ENCODE results near the gene MRPL10. TPM values are rescaled to one million over a fixed set of nuclear protein-coding genes. Genes with fewer than 3 reads are reported as not detected.

The MRPL10 gene
- total RNA-seq, 1 donor from 2014 or later: 6.9 TPM

- no peak for FAIRE-seq
- DNase-seq (ENCODE audit: low spot score in 2 of 2): no peak
Measured at GRCh38 chr17:47841488-47842291, 10.3 kb upstream of the MRPL10 start.

GRCh38 chr17:47840742-47841487, 9.6 kb upstream of the MRPL10 start, which contains the start of gene SCRN2:
Gene SCRN2, minus strand, starts transcription at chr17:47841273. Its CDS starts 430 bp downstream, at chr17:47840843.
- DNase-seq (ENCODE audit: low spot score in 2 of 2) (peak; percentile 83 to 92), FAIRE-seq (no peak)

- DNase-seq (ENCODE audit: low spot score in 2 of 2) (no peak), FAIRE-seq (no peak)
Measured at GRCh38 chr17:47840001-47840741, 8.8 kb upstream of the MRPL10 start.

- FAIRE-seq (no peak), DNase-seq (ENCODE audit: low spot score in 2 of 2) (no peak)
Measured at GRCh38 chr17:47839071-47839470, 7.7 kb upstream of the MRPL10 start.

GRCh38 chr17:47838636-47839035, 7.3 kb upstream of the MRPL10 start:
- FAIRE-seq: no peak
- DNase-seq (ENCODE audit: low spot score in 2 of 2): no peak

- no peak for DNase-seq (ENCODE audit: low spot score in 2 of 2)
- no peak for FAIRE-seq
Measured at GRCh38 chr17:47837401-47838039, 6.2 kb upstream of the MRPL10 start.

- FAIRE-seq (no peak), DNase-seq (ENCODE audit: low spot score in 2 of 2) (no peak)
Measured at GRCh38 chr17:47836601-47837000, 5.3 kb upstream of the MRPL10 start.

- DNase-seq (ENCODE audit: low spot score in 2 of 2) (no peak), FAIRE-seq (no peak)
Measured at GRCh38 chr17:47834756-47835155, 3.4 kb upstream of the MRPL10 start.

GRCh38 chr17:47831934-47832327, 590 bp upstream of the MRPL10 start:
- no peak for DNase-seq (ENCODE audit: low spot score in 2 of 2)
- no peak for FAIRE-seq

- DNase-seq (ENCODE audit: low spot score in 2 of 2) (no peak), FAIRE-seq (no peak)
Measured at GRCh38 chr17:47830396-47831002, 842 bp downstream of the MRPL10 start.

GRCh38 chr17:47829870-47830269, 1.5 kb downstream of the MRPL10 start:
- DNase-seq (ENCODE audit: low spot score in 2 of 2) (no peak), FAIRE-seq (no peak)

GRCh38 chr17:47823519-47823918, 7.8 kb downstream of the MRPL10 start:
- DNase-seq (ENCODE audit: low spot score in 2 of 2) (no peak), FAIRE-seq (no peak)

- FAIRE-seq: no peak
- DNase-seq (ENCODE audit: low spot score in 2 of 2): no peak
Measured at GRCh38 chr17:47822785-47823184, 8.6 kb downstream of the MRPL10 start.

GRCh38 chr17:47821424-47822391, 9.6 kb downstream of the MRPL10 start, which contains the start of gene OSBPL7:
Gene OSBPL7, minus strand, starts transcription at chr17:47821794. Its CDS starts 1,516 bp downstream, at chr17:47820278.
- no peak for FAIRE-seq
- DNase-seq (ENCODE audit: low spot score in 2 of 2): peak; percentile 67 to 92

GRCh38 chr17:47821031-47821423, 10.3 kb downstream of the MRPL10 start:
- FAIRE-seq (no peak), DNase-seq (ENCODE audit: low spot score in 2 of 2) (no peak)

- FAIRE-seq (no peak), DNase-seq (ENCODE audit: low spot score in 2 of 2) (no peak)
Measured at GRCh38 chr17:47820033-47820789, 11.1 kb downstream of the MRPL10 start.

- no peak for DNase-seq (ENCODE audit: low spot score in 2 of 2)
- no peak for FAIRE-seq
Measured at GRCh38 chr17:47819475-47819874, 11.9 kb downstream of the MRPL10 start.

Data from frontal cortex (tissue), 4 donors.